ENCODE data around the gene PPP6R3.
"Not testable (repeated sequence)": the region's sequence is repeated elsewhere in the genome, so short reads cannot be mapped to it uniquely, and the experiment has no call there.

The PPP6R3 gene, protein sequence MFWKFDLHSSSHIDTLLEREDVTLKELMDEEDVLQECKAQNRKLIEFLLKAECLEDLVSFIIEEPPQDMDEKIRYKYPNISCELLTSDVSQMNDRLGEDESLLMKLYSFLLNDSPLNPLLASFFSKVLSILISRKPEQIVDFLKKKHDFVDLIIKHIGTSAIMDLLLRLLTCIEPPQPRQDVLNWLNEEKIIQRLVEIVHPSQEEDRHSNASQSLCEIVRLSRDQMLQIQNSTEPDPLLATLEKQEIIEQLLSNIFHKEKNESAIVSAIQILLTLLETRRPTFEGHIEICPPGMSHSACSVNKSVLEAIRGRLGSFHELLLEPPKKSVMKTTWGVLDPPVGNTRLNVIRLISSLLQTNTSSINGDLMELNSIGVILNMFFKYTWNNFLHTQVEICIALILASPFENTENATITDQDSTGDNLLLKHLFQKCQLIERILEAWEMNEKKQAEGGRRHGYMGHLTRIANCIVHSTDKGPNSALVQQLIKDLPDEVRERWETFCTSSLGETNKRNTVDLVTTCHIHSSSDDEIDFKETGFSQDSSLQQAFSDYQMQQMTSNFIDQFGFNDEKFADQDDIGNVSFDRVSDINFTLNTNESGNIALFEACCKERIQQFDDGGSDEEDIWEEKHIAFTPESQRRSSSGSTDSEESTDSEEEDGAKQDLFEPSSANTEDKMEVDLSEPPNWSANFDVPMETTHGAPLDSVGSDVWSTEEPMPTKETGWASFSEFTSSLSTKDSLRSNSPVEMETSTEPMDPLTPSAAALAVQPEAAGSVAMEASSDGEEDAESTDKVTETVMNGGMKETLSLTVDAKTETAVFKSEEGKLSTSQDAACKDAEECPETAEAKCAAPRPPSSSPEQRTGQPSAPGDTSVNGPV
- total RNA-seq = 291 to 313 reads per million in 2 donors

- no peak for DNase-seq
Observed at GRCh38 chr11:68460741-68461574, at the start of gene PPP6R3. PPP6R3 (plus strand) TSS chr11:68460752; CDS start chr11:68537665, 76,913 bp downstream.

GRCh38 chr11:68411501-68411991, 49.0 kb upstream of the PPP6R3 start:
- no peak for DNase-seq

- DNase-seq = no peak
Observed at GRCh38 chr11:68412593-68413475, 47.7 kb upstream of the PPP6R3 start.

DNA sequence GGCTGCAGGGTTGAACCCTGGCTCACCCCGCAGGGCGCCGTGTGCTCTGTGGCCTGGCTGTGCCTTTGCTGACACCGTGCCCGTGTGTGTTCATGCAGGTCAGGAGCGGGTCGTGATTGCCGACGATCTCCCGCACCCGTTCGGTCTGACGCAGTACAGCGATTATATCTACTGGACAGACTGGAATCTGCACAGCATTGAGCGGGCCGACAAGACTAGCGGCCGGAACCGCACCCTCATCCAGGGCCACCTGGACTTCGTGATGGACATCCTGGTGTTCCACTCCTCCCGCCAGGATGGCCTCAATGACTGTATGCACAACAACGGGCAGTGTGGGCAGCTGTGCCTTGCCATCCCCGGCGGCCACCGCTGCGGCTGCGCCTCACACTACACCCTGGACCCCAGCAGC, 47.0 kb upstream of the PPP6R3 start:
- DNase-seq = no peak

DNA sequence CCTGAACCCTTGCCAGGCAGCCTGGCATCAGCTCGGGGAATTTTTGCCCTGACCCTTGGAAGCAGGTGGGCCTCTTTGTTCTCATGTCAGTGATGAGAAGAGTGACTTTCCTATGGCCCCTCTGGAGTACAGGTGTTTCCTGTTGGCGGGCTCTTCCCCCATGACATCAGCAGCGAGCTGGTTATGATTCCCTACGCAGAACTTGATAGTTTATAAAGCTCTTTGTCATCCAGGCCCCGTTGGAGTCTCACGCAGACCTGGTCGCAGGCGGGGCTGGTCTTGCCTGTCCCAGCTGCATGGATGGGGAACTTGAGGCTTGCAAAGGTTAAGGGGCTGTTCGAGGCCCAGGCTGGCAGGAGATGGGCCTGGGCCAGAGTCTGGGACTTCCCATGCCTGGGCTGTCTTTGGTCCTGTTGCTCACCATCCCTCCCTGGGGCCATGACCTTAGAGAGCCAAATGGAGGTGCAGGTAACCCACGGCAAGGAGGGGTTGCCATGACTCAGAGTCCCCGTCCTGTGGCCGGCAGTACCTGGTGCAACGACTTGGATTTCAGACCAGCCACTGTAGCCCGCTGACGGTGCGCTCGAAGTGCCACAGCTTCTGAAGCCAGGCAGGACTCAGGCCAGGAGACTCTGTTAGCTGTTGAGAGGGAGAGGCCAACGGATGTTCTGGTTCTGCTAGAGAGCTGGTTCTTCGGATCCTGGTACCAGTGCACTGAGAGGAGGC, 45.9 kb upstream of the PPP6R3 start:
- no peak for DNase-seq

DNA sequence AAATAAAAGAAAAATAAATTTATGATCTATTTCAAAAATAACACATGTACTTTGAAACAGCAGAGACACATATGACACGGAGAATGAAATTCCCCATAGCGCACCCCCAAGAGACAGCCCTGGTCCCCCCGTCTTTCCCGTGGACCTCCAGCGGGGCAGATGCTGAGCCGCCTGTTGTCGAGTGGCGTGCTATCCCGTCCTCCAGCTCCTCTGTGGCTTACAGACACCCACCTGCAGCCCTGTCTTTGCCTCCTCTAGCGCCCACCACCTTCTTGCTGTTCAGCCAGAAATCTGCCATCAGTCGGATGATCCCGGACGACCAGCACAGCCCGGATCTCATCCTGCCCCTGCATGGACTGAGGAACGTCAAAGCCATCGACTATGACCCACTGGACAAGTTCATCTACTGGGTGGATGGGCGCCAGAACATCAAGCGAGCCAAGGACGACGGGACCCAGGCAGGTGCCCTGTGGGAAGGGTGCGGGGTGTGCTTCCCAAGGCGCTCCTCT, 44.4 kb upstream of the PPP6R3 start:
- DNase-seq = no peak

GRCh38 chr11:68418648-68419047, 41.9 kb upstream of the PPP6R3 start:
- DNase-seq = no peak

DNA sequence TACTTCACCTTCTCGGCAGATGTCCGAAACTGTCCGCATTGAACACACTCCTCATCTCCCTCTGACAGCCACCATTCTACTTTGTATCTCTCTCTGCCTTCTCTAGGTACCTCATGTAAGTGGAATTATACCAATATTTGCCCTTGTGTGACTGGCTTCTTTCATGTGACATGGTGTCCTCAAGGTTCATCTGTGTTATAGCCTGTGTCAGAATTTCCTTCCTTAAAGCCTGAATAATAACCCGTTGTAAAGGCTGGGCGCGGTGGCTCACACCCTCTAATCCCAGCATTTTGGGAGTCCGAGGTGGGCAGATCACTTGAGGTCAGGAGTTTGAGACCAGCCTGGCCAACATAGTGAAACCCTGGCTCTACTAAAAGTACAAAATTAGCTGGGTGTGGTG, 40.4 kb upstream of the PPP6R3 start:
- no peak for DNase-seq

- DNase-seq = no peak
Observed at GRCh38 chr11:68423481-68423880, 37.1 kb upstream of the PPP6R3 start.

GRCh38 chr11:68424101-68424632, 36.4 kb upstream of the PPP6R3 start:
- no peak for DNase-seq

- no peak for DNase-seq
Observed at GRCh38 chr11:68424981-68425865, 35.3 kb upstream of the PPP6R3 start.

GRCh38 chr11:68425866-68426380, 34.6 kb upstream of the PPP6R3 start:
- no peak for DNase-seq

DNA sequence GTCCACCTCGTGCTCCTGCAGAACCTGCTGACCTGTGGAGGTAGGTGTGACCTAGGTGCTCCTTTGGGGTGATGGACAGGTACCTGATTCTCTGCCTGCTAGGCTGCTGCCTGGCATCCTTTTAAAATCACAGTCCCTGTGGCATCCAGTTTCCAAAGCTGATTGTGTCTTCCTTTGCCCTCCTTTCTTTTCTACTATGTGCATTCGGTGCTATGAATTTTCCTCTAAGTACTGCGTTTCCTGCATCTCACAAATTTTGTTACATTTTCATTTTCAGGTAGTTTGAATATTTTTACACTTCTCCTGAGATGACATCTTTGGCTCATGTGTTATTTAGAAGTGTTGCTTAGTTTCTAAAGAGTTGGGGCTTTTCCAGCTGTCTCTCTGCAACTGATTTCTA, 30.9 kb upstream of the PPP6R3 start:
- DNase-seq = no peak

GRCh38 chr11:68430384-68430783, 30.2 kb upstream of the PPP6R3 start:
- DNase-seq = no peak

GRCh38 chr11:68430801-68431200, 29.8 kb upstream of the PPP6R3 start:
- no peak for DNase-seq

DNA sequence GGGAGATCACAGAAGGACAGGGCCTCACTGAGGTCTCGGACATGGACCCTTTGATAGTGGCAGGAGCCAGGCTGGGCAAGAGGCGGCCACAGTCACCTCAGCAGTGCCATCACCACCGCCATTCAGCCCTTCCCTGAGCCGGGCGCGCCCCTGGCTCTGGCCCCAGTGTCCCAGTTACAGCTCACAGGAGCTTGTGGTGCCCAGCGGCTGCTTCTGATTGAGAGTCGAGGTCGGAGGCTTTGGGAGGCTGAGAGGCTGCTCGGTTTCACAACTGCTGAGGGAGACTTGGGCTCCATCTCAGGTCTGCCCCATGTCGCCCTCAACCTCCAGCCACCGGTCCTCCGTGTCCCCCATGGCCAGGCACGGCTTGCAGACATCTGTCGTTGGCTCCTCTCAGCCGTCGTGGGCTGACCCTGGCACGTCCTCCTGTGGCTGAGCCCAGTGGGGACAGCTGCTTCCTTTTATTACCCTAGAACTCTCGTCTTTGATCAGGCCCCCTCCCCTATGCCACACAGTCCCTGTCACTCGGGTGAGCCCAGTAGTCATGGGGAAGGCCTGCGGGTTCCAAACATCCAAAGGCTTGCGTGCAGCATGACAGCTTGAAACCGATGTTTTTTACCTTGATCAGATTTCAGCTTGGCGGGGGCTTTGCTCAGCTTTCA, 28.4 kb upstream of the PPP6R3 start:
- DNase-seq = no peak

DNA sequence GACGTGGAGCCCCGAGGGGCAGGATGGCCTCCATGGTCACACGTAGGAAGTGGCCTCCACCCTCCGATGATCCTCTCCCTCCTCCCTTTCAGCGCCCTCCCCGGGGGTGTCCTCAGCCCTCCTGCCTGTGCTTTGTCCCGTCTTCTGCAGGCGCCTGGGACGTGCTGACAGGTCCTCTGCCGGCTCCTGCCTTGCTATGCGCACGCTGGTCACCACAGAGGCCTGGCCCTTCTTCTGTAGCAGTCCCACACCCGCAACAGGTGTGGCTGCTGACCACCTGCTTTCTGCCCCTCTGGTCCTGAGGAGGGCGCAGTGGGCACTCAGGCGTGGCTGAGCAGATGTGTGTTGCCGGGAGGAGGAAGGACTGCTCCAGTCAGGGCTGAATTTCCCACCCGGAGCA, 27.7 kb upstream of the PPP6R3 start:
- DNase-seq = no peak

DNA sequence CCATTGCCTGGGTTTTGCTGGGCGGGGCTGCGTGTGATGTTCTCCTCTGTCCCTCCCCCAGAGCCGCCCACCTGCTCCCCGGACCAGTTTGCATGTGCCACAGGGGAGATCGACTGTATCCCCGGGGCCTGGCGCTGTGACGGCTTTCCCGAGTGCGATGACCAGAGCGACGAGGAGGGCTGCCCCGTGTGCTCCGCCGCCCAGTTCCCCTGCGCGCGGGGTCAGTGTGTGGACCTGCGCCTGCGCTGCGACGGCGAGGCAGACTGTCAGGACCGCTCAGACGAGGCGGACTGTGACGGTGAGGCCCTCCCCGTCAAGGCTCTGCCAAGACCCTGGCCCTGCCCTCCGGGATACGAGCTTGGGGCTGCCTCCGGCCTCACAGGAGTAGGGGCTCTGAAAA, 27.0 kb upstream of the PPP6R3 start:
- DNase-seq = no peak

GRCh38 chr11:68434159-68434558, 26.4 kb upstream of the PPP6R3 start:
- not testable (repeated sequence) for DNase-seq

Data from activated gamma-delta T cell (primary cell).